Fibroblast of mammary gland (primary cell): ENCODE measurements around the gene GH2.
"Not testable (repeated sequence)": the region's sequence is repeated elsewhere in the genome, so short reads cannot be mapped to it uniquely, and the experiment has no call there.

ENCODE experiments used
- DNase-seq: peaks from one replicate; pipeline ENCODE4 v3.0.0-alpha.2; 2010; ENCODE audit warnings: low read depth
- H3K4me3 ChIP-seq: 2 replicates; pipeline ENCODE4 v1.5.1; 2011; ENCODE audit warnings: low read depth, mild to moderate bottlenecking, low read length, moderate library complexity; ENCODE audit not compliant: control insufficient read depth
- CTCF ChIP-seq: conservative IDR thresholded peaks from 2 replicates; pipeline ENCODE4 v1.5.1; 2011; ENCODE audit warnings: low read depth, low read length, inconsistent platforms; ENCODE audit not compliant: control insufficient read depth, insufficient read depth

GH2 gene

GRCh38 chr17:63917646-63918045, 35.9 kb upstream of the GH2 start:
- no peak overlapping the region for H3K4me3 ChIP-seq
- no peak for TF ChIP-seq CTCF
- DNase-seq = no peak

DNA sequence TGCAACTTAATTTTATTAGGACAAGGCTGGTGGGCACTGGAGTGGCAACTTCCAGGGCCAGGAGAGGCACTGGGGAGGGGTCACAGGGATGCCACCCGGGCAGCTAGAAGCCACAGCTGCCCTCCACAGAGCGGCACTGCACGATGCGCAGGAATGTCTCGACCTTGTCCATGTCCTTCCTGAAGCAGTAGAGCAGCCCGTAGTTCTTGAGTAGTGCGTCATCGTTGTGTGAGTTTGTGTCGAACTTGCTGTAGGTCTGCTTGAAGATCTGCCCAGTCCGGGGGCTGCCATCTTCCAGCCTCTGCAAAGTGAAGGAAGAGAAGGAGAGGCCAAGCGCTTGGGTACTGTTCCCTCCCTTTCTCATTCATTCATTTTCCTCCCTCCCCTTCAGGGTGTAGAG, 35.5 kb upstream of the GH2 start:
- H3K4me3 ChIP-seq, DNase-seq: not testable (repeated sequence)

- DNase-seq = no peak
- no peak overlapping the region for H3K4me3 ChIP-seq
- no peak for TF ChIP-seq CTCF
These were observed 34.9 kb upstream of the GH2 start for GRCh38 chr17:63916566-63917185.

DNA sequence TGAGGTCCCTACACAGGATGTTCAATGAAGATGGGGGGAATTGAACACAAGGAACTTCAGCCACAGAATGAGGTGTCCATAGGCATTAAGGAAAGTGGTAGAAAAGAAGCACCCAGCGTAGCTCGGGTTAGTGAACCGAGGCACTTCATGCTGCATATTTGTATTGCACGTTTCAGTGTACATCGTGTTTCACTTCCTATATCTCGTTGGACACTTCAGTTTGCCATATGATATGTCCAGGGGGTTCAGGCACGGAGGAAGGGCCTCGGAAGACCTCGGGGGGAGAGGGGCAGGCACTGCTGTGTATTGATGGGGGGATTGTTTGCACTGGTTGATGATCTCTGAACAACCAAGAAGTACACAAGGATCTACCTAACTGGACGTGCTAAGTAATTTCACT, 34.0 kb upstream of the GH2 start:
- H3K4me3 ChIP-seq, DNase-seq: not testable (repeated sequence)

DNA sequence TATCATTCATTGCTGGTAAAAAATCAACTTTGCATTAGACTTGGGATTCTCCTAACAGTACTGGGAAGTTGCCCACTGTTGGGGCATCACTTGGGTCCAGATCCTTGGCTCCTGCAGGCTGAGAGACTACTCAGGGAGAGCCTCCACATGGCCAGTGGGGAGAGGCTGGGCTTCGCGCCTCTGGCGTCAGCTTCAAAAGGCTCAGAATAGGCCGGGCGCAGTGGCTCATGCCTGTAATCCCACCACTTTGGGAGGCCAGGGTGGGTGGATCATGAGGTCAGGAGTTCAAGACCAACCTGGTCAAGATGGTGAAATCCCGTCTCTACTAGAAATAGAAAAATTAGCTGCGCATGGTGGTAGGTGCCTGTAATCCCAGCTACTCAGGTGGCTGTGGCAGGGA, 32.7 kb upstream of the GH2 start:
- DNase-seq = no peak
- H3K4me3 ChIP-seq = no peak overlapping the region
- no peak for TF ChIP-seq CTCF

- peak; percentile 42 for TF ChIP-seq CTCF
- no peak for DNase-seq
These were observed 29.9 kb upstream of the GH2 start for GRCh38 chr17:63911657-63912100.

DNA sequence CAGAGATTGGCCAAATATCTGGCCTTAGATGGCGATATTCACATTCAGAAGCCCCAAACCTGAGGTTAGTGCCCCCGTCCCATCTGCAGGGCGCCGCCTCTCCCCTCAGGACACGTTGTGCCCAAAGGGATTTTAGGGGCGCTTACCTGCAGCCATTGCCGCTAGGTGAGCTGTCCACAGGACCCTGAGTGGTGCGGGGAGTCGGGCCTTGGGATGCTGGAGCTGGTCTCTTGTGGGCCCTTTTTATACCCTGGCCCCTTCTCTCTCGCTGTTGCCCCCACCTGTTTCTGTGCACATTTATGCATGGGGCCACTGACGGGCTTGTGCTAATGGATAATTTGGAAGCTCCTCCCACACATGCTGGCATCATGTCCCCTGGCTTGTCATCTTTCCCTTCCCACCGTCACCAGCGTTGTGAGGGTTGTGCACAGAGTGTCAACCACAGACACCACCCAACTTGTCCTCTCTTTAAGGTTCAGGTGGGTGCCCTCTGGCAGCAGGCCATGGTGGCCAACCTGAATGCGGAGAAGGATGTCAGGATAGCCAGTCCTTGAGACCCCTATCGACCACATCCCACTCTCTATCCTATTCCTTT, 29.4 kb upstream of the GH2 start, which contains the start of gene CSHL1:
Gene CSHL1 (minus strand): TSS at position 218 of the 595 bp plus-strand sequence. CDS start 62 bp downstream, at position 156.
- DNase-seq = no peak
- no peak for TF ChIP-seq CTCF
- no peak within 1 kb of the TSS for H3K4me3 ChIP-seq

More at GRCh38 chr17:63911657-63912100, 29.9 kb upstream of the GH2 start:
- no peak overlapping the region for H3K4me3 ChIP-seq

DNA sequence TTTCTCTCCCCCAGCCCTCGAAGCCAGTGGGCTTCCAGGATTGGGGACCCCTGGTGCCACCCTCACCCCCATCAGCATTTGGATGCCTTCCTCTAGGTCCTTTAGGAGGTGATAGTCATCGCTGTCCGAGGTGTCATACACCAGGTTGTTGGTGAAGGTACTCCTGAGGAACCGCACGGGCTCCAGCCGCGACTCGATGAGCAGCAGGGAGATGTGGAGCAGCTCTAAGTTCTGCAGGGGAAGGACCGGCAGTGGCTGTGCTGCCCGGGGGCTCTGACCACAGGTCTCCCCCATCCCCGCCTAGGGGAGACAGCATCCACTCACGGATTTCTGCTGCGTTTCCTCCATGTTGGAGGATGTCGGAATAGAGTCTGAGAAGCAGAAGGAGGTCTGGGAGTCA, 28.4 kb upstream of the GH2 start:
- H3K4me3 ChIP-seq = no peak overlapping the region
- TF ChIP-seq CTCF = no peak
- DNase-seq = no peak

DNA sequence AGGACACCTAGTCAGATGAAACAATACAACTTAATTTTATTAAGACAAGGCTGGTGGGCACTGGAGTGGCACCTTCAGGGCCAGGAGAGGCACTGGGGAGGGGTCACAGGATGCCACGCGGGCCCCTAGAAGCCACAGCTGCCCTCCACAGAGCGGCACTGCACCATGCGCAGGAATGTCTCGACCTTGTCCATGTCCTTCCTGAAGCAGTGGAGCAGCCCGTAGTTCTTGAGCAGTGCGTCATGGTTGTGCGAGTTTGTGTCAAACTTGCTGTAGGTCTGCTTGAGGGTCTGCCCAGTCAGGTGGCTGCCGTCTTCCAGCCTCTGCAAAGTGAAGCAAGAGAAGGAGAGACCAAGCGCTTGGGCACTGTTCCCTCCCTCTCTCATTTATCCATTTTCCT, 27.8 kb upstream of the GH2 start:
- not testable (repeated sequence) for H3K4me3 ChIP-seq, DNase-seq
